Mesenchymal stem cell (in vitro differentiated cells and primary cell): ENCODE measurements around the gene CA10.

Experiments used
- DNase-seq: peaks from one replicate; pipeline ENCODE4 v3.0.0-alpha.2; 2013
- H2AFZ ChIP-seq: one replicate; pipeline ENCODE4 v1.6.1; 2013; ENCODE audit warnings: low read depth, mild to moderate bottlenecking, control low read depth, inconsistent platforms, low read length, moderate library complexity
- H2AK5ac ChIP-seq: 2 replicates; pipeline ENCODE4 v1.6.1; 2013; ENCODE audit warnings: low read length, moderate library complexity, mild to moderate bottlenecking, inconsistent platforms; ENCODE audit not compliant: severe bottlenecking
- H2BK120ac ChIP-seq: one replicate; pipeline ENCODE4 v1.6.1; 2013; ENCODE audit warnings: low read depth, mild to moderate bottlenecking, inconsistent platforms, low read length, moderate library complexity
- H2BK12ac ChIP-seq, 2 experiments: one replicate each; pipeline ENCODE4 v1.6.1; 2013; ENCODE audit warnings: inconsistent platforms in 2 of 2, low read length in 2 of 2, mild to moderate bottlenecking in 2 of 2, moderate library complexity in 2 of 2, control low read depth in 1 of 2
- H2BK15ac ChIP-seq: one replicate; pipeline ENCODE4 v1.6.1; 2013; ENCODE audit warnings: mild to moderate bottlenecking, low read depth, inconsistent platforms; ENCODE audit not compliant: poor library complexity, severe bottlenecking
- H2BK5ac ChIP-seq: 2 replicates; pipeline ENCODE4 v1.6.1; 2013; ENCODE audit warnings: low read depth, mild to moderate bottlenecking, low read length, control low read depth, inconsistent platforms; ENCODE audit not compliant: poor library complexity, severe bottlenecking
- H3K14ac ChIP-seq, 2 experiments: one replicate each; pipeline ENCODE4 v1.6.1; 2013; ENCODE audit warnings: inconsistent platforms in 2 of 2, low read length in 2 of 2, control low read depth in 1 of 2, mild to moderate bottlenecking in 1 of 2, moderate library complexity in 1 of 2
- H3K18ac ChIP-seq, 2 experiments: one replicate each; pipeline ENCODE4 v1.6.1; 2013; ENCODE audit warnings: inconsistent platforms in 2 of 2, low read length in 2 of 2, control low read depth in 1 of 2, low read depth in 1 of 2, mild to moderate bottlenecking in 1 of 2
- H3K23ac ChIP-seq, 2 experiments: one replicate each; pipeline ENCODE4 v1.6.1; 2013; ENCODE audit warnings: inconsistent platforms in 2 of 2, low read length in 2 of 2, mild to moderate bottlenecking in 2 of 2, moderate library complexity in 2 of 2, control low read depth in 1 of 2
- H3K27ac ChIP-seq: 2 replicates; pipeline ENCODE4 v1.5.1; 2013; ENCODE audit warnings: mild to moderate bottlenecking, moderate library complexity, low read length, control low read depth, inconsistent platforms; ENCODE audit not compliant: poor library complexity, severe bottlenecking
- H3K27me3 ChIP-seq, 2 experiments: 2 replicates each; pipeline versions ENCODE4 v1.6.1 to v1.7.0; 2013; ENCODE audit warnings: low read length in 2 of 2, mild to moderate bottlenecking in 2 of 2, moderate library complexity in 2 of 2, control low read depth in 1 of 2, inconsistent platforms in 1 of 2; ENCODE audit not compliant: control insufficient read depth in 1 of 2, insufficient read depth in 1 of 2
- H3K36me3 ChIP-seq, 2 experiments: 2 replicates each; pipeline versions ENCODE4 v1.6.1 to v1.7.0; 2013; ENCODE audit warnings: low read length in 2 of 2, control low read depth in 1 of 2, inconsistent platforms in 1 of 2, low read depth in 1 of 2, mild to moderate bottlenecking in 1 of 2; ENCODE audit not compliant: insufficient read depth in 2 of 2, control insufficient read depth in 1 of 2
- H3K4ac ChIP-seq, 2 experiments: one replicate each; pipeline ENCODE4 v1.6.1; 2013; ENCODE audit warnings: inconsistent platforms in 2 of 2, low read length in 2 of 2, mild to moderate bottlenecking in 2 of 2, moderate library complexity in 2 of 2, control low read depth in 1 of 2, low read depth in 1 of 2
- H3K4me1 ChIP-seq: 2 replicates; pipeline ENCODE4 v1.6.1; 2013; ENCODE audit warnings: low read depth, low read length, control low read depth; ENCODE audit not compliant: control insufficient read depth, insufficient read depth
- H3K4me2 ChIP-seq: 2 replicates; pipeline ENCODE4 v1.6.1; 2013; ENCODE audit warnings: low read length, mild to moderate bottlenecking, inconsistent platforms; ENCODE audit not compliant: poor library complexity, severe bottlenecking
- H3K4me3 ChIP-seq, 2 experiments: 2 replicates each; pipeline versions ENCODE4 v1.5.1 to v1.7.0; 2013; ENCODE audit warnings: low read length in 2 of 2, mild to moderate bottlenecking in 2 of 2, control low read depth in 1 of 2, low read depth in 1 of 2; ENCODE audit not compliant: insufficient read depth in 1 of 2
- H3K79me1 ChIP-seq: replicated peaks from 2 replicates; pipeline ENCODE4 v1.6.1; 2013; ENCODE audit warnings: mild to moderate bottlenecking, control low read depth, low read length, inconsistent platforms; ENCODE audit not compliant: poor library complexity, severe bottlenecking
- H3K9ac ChIP-seq: 2 replicates; pipeline ENCODE4 v1.7.0; 2013; ENCODE audit warnings: mild to moderate bottlenecking, low read length, moderate library complexity
- H3K9me3 ChIP-seq: 2 replicates; pipeline ENCODE4 v1.7.0; 2013; ENCODE audit warnings: mild to moderate bottlenecking, low read length; ENCODE audit not compliant: control insufficient read depth
- H4K8ac ChIP-seq: one replicate; pipeline ENCODE4 v1.6.1; 2013; ENCODE audit warnings: inconsistent platforms, mild to moderate bottlenecking, low read length, moderate library complexity
- H4K91ac ChIP-seq: one replicate; pipeline ENCODE4 v1.6.1; 2013; ENCODE audit warnings: mild to moderate bottlenecking, low read length, inconsistent platforms
- WGBS: methylation state at CpG from one replicate; pipeline ENCODE4 v1.1.7; 2013; ENCODE audit warnings: mixed read lengths; 5-methylcytosine and 5-hydroxymethylcytosine counted together

Gene CA10

DNA sequence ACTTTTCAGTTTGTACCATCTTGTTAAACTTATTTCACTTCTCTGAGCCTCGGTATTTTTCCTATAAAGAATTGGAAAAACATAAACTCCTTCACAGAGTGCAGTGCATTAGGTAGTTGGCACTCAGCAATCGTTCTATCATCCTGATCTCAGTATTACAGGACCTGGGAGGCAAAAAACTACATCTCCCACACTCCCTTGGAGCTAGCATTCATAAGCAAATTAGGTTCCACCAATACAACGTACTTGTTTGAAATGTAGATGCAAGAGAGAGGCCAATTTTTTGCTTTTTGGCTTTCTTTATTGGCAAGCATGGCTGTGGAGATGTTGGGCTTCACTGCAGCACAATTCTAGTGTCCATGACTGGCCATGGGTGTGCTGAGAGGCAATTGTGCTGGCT, 285.2 kb downstream of the CA10 start:
- H3K18ac ChIP-seq = no peak overlapping the region
- H2BK120ac ChIP-seq = no peak overlapping the region
- H3K9ac ChIP-seq = no peak overlapping the region
- H2BK5ac ChIP-seq = no peak overlapping the region
- no peak overlapping the region for H2AK5ac ChIP-seq
- no peak overlapping the region for H2BK15ac ChIP-seq
- H3K14ac ChIP-seq = no peak overlapping the region
- H3K4ac ChIP-seq = no peak overlapping the region
- no peak overlapping the region for H4K91ac ChIP-seq
- H3K4me3 ChIP-seq = no peak overlapping the region
- 18% methylated on average over 3 of the region's 3 CpGs for WGBS
- H3K23ac ChIP-seq = no peak overlapping the region
- no peaks in the 10 kb centered on the region for H3K9me3 ChIP-seq
- no peak overlapping the region for H2BK12ac ChIP-seq
- DNase-seq = no peak
- no peak overlapping the region for H3K4me2 ChIP-seq
- H3K27ac ChIP-seq = no peak overlapping the region
- no peaks in the 10 kb centered on the region for H3K79me1 ChIP-seq
- no peak overlapping the region for H2AFZ ChIP-seq
- H4K8ac ChIP-seq = no peak overlapping the region
- no peaks in the 10 kb centered on the region for H3K4me1 ChIP-seq
- no peaks in the 10 kb centered on the region for H3K27me3 ChIP-seq
- no peaks in the 10 kb centered on the region for H3K36me3 ChIP-seq

DNA sequence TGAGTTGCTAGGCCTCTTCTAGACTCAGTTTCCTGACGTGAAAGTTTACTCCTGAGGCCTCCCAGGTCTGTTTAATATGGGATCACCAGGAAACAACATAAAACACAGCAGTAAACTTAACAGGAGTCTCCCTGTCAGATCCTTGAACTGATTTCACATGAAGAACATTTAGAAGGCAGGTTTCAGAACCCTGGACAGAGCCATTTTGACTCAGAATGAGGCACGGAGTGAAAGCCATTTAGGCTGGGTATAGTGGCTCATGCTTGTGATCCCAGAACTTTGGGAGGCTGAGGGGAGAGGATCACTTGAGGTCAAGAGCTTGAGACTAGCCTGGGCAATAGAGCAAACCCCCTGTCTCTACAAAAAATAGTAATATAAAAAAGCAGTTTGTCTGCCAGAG, 289.1 kb downstream of the CA10 start:
- Histone ChIP-seq H3K27me3 (no peaks in the 10 kb centered on the region), H3K9me3 (no peaks in the 10 kb centered on the region), H3K4me3 (no peak overlapping the region), H3K27ac (no peak overlapping the region), H4K8ac (no peak overlapping the region), H3K4me1 (no peaks in the 10 kb centered on the region), H4K91ac (no peak overlapping the region), H3K14ac (no peak overlapping the region), H3K18ac (no peak overlapping the region), H3K36me3 (no peaks in the 10 kb centered on the region), H2BK5ac (no peak overlapping the region), H3K4me2 (no peak overlapping the region), H3K23ac (no peak overlapping the region), H2BK15ac (no peak overlapping the region), H2AK5ac (no peak overlapping the region), H2AFZ (no peak overlapping the region), H2BK12ac (no peak overlapping the region), H3K79me1 (no peaks in the 10 kb centered on the region), H2BK120ac (no peak overlapping the region), H3K4ac (no peak overlapping the region), H3K9ac (no peak overlapping the region)
- WGBS = 2% methylated on average over 2 of the region's 2 CpGs
- DNase-seq = peak; percentile 1

DNA sequence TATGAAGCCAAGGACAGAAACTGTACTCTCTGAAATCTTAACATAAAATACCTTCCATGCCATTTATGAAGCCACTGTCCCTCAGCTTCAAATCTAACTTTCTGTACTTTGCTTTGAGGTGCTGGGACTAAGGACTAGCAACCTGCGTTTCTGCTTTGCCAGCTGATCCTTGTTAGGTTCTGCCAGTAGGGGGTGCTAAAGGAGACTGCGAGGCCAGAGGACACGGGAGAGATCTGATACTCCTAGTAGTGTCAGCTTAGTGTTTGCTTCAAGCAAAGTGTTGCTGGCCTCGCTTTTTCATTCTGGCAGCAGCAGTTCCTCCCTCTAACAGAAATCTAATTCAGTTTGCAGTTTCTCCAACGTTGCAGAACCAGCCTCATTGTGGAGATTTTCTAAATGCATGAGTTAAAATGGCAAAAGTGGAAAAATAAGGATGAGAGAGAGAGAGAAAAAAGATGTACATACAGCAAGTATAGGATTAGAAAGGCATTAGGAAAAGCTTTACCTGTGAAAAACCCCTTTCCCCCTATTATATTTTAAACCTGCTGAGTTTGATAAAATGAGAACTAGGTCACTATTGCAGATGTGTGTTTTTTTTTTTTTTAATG, 297.5 kb downstream of the CA10 start:
- Histone ChIP-seq H2BK12ac (no peak overlapping the region), H3K4ac (no peak overlapping the region), H3K36me3 (no peaks in the 10 kb centered on the region), H3K4me3 (no peak overlapping the region), H3K9ac (no peak overlapping the region), H3K4me1 (no peaks in the 10 kb centered on the region), H3K18ac (no peak overlapping the region), H2BK5ac (no peak overlapping the region), H3K27me3 (no peaks in the 10 kb centered on the region), H4K91ac (no peak overlapping the region), H3K23ac (no peak overlapping the region), H3K79me1 (no peaks in the 10 kb centered on the region), H3K27ac (no peak overlapping the region), H3K4me2 (no peak overlapping the region), H2AFZ (no peak overlapping the region), H3K14ac (no peak overlapping the region), H3K9me3 (no peaks in the 10 kb centered on the region), H4K8ac (no peak overlapping the region), H2BK120ac (no peak overlapping the region), H2AK5ac (no peak overlapping the region), H2BK15ac (no peak overlapping the region)
- DNase-seq = no peak
- WGBS = 5% methylated on average over 4 of the region's 5 CpGs

DNA sequence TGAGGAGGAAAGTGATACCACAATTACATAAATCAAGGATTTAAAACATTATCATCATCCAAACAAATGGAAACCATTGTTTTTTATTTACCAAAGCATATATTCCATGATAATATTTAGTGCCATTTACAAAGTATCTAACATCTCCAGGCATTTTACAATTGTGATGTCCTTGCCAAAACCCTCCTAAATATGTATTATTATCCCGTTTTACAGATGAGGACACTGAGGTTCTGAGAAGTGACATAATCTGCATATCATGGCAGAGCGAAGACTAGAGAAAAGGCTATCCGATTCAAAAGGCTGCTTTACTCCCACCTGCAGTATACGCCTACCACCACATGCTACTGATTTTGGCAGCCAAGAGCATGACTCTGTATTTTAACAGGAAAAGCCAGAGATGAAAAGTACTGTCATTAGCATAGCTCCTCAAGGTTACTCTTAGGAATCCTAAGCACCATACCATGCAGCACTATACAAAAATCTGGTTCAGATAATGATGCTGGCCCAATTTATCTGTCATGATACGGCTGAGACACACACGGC, 301.4 kb downstream of the CA10 start:
- no peak overlapping the region for H3K18ac ChIP-seq
- WGBS = 75% methylated on average over 4 of the region's 6 CpGs
- no peak overlapping the region for H2AFZ ChIP-seq
- H3K23ac ChIP-seq = no peak overlapping the region
- no peak overlapping the region for H4K8ac ChIP-seq
- no peaks in the 10 kb centered on the region for H3K4me1 ChIP-seq
- no peak overlapping the region for H2BK5ac ChIP-seq
- no peaks in the 10 kb centered on the region for H3K9me3 ChIP-seq
- H2AK5ac ChIP-seq = no peak overlapping the region
- no peak overlapping the region for H3K27ac ChIP-seq
- H4K91ac ChIP-seq = no peak overlapping the region
- no peak overlapping the region for H3K14ac ChIP-seq
- H3K4me3 ChIP-seq = no peak overlapping the region
- no peak overlapping the region for H2BK15ac ChIP-seq
- H3K79me1 ChIP-seq = no peaks in the 10 kb centered on the region
- no peaks in the 10 kb centered on the region for H3K36me3 ChIP-seq
- no peak overlapping the region for H2BK12ac ChIP-seq
- no peaks in the 10 kb centered on the region for H3K27me3 ChIP-seq
- no peak for DNase-seq
- H3K4me2 ChIP-seq = no peak overlapping the region
- H2BK120ac ChIP-seq = no peak overlapping the region
- H3K9ac ChIP-seq = no peak overlapping the region
- no peak overlapping the region for H3K4ac ChIP-seq
